Measurements from ENCODE around the gene GRIA1. TPM values are rescaled to one million over a fixed set of nuclear protein-coding genes. Genes with fewer than 3 reads are reported as not detected.

Gene GRIA1
- total RNA-seq: 3.5 and 9.1 TPM in 2 replicates

DNA sequence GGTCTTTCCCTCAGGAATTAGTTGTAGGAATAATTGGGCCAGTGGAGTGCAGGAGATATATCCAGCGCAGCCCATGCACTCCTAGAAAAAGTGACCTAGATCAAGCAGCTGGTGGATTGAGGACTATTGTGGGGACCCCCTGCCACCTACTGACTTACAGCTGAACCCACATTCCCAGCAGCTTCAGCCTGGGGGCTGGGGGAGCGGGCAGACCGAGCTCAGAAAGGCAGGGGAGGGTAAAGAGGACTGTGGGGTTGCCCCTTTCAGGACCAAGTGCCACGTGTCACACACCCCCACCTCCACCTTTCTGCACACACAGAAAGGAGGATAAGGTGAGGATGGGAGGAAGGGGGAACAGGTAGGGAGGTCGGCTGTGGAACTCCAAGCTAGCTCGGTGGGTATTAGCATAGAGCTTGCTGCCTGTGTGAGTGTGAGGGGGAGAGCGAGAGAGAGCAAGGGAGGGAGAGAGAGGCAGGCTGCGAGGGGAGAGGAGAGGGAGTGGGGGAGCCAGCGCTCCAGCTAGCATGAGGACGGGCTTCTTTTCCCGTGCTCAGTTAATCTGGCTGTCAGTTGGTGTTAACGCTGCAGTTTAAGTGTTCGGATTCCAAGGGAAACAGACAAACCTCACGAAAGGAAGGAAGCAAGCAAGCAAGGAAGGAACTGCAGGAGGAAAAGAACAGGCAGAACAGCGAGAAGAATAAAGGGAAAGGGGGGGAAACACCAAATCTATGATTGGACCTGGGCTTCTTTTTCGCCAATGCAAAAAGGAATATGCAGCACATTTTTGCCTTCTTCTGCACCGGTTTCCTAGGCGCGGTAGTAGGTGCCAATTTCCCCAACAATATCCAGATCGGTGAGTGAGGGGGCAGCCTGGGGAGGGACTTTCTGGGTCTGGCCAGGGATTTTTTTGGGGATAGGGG, at the start of gene GRIA1:
Gene GRIA1, plus strand, starts transcription at position 553 of the 920 bp plus-strand sequence.

Small RNA genes lying within 50 kb of the gene (small RNA-seq; reads per million reads assigned to genes)
- gene RN7SL177P: not detected

All from articular chondrocyte of knee joint (primary cell).